Stimulated activated CD8-positive, alpha-beta memory T cell treated with anti-CD3 and anti-CD28 coated beads, Interleukin-12 subunit alpha, Interleukin-12 subunit beta, amount 100 ng/mL, for 24 hours (primary cell): ENCODE data around the gene FAM227A.
"Not testable (repeated sequence)": the region's sequence is repeated elsewhere in the genome, so short reads cannot be mapped to it uniquely, and the experiment has no call there.

Experiments used
- DNase-seq: peaks from one replicate; pipeline ENCODE4 v3.0.0-alpha.2; 2020; ENCODE audit errors: extremely low read depth

Gene FAM227A

DNA sequence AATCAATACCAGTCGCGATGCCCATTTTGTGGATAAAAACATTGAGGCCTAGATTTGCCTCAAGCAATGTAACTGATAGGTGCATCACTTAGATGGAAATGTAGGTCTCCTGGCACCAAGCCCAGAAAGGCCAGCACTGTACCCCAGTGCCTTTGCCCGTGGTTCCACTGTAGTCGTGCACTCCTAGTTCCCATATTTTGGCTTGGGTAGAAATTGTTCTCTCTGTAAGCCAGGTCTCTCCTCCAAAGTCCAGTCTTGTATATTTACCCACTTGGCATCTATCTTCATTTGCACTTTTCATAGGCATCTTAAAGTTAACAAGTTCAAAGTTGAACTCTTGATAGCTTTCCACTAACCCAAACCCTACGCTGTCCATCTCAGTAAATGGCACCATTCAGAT is 44.6 kb downstream of the FAM227A start:
- DNase-seq, result no peak

DNA sequence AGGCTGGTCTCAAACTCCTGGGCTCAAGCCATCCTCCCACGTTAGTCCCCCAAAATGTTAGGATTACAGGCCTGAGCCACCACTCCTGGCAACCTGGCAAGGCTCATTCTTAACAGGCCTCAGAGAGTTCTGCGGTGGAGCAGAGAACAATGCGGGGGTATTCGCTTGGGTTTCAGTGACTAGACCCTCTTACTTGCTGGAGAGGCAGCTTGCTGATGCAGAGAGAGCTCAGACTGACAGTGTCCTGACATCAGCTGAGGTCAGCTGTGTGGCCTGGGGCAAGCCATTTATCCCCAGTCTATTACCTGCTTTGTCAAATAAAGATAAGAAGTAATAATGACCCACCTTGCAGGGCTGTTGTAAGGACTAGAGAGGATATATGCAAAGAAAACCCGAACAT is 46.0 kb downstream of the FAM227A start:
- no peak for DNase-seq

DNA sequence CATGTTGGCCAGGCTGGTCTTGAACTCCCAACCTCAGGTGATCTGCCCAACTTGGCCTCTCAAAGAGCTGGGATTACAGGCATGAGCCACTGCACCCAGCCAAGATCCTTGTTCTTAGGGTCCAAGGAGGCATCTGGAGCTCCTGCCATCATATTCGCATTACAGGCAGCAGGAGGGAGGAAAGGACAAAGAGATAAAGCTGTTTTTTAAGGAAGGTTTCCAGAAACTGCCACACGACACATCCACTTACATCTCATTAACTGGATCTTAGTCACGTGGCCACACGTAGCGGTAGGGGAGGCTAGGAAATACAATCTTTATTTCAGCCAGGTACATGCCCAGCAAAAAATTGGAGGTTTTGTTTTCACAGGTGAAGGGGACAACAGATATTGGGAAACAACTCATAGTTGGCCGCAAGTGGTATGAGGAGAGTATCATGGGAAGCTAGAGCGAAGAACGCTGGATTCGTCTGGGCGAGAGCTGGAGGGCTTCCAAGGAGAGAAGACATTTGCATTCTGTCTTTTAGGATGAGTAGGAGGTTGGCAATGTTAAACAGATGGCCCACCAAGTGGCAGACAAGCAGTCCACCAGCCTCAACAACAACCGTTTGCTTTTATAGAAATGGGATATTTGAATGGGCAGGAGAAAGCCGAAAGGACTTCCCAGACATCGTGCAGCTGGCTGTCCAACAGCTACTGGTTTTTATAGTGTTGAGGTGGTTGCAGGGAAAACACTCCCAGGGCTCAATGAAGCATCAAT is 47.0 kb downstream of the FAM227A start:
- no peak for DNase-seq

DNA sequence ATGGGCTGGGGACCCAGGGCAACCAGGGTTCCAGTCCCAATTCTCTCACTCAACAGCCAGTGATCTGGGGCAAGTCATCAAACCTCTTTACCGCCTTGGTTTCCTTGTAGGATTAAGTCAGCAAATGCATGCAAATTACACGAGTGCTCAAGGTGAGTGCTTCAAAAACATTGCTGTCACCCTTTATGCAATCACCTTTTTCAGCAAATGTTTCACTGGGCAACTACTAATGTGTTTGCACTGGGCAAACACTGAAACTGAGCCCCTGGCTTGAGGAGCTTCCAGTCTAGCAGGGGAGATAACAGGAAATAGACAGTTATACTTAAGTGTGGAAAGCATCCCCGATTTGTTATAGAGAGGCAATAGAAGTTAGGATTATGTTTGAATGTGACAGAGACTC is 48.5 kb downstream of the FAM227A start:
- DNase-seq, result no peak

DNA sequence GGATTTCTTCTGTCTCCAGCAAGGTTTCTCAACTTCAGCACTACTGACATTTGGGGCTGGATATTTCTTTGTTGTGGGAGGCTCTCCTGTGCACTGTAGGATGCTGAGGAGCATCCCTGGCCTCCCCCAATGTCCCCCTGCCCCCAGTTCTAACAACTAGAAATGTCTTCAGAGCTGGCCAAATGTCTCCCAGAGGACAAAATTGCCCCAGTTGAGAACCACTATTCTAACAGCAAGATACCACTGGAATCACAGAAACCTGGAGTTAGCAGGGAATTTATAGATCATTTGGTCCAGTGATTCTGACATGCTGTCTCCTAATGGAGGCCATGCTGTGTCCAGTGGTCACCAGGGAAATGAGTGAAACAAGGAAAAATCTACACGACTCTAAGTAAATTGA is 54.0 kb downstream of the FAM227A start:
- DNase-seq, result no peak

DNA sequence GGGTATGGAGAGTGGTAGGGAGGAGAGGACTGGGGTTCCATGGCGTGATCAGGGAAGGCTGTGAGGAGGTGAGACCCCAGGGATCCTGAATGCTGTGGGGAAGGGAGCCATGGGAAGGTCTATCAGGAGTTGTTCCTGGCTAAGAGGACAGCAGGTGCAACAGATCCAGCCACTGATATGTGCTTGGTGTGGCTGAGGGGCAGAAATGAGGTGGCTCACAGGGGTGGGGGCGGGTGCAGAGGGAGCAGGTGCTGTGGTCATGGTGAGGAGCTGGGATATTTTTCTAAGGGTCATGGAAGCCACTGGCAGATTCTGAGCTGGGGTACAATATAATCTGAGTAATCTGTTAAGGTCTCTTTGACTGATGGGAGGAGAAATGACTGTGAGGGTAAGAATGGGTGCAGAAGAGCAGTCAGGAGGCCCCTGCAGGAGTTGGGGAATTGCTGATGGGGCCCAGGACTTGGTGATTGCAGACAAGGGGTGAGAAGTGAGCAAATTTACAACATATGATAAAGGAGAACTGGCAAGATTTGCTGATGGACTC is 54.9 kb downstream of the FAM227A start:
- DNase-seq, result no peak

DNA sequence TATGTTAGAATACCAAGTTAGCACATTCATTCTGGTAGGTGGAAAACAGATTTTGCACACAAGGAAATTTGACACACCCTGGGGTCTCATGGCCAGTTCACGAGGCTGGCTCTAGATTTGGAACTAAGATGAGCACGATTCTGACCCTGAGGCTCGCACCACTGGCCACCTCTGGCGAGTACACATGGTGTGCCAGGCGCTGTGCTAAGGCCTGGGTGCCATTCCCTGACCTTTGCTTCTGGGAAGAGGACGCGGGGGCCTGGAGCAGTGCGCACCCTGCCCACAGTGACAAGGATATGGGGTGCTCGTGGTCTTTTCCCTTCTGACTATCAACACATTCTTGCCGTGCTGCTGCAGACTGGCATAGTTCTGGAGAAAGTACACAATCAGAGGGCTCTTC is 56.7 kb downstream of the FAM227A start:
- no peak for DNase-seq

DNA sequence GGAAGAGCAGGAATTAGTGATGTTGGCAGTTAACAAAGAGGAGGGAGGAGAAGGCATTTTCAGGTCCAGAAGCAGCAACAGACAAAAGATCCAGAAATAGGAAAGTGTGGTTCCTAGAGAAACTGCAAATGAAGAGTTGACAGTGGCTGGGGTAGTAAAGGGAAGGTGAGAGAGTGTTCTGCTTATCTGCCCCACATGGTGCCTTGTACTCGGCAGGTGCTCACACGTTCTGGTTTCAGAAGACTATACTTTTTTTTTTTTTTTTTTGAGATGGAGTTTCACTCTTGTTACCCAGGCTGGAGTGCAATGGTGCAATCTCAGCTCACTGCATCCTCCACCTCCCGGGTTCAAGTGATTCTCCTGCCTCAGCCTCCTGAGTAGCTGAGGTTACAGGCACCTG is 73.3 kb downstream of the FAM227A start:
- DNase-seq, result not testable (repeated sequence)

DNA sequence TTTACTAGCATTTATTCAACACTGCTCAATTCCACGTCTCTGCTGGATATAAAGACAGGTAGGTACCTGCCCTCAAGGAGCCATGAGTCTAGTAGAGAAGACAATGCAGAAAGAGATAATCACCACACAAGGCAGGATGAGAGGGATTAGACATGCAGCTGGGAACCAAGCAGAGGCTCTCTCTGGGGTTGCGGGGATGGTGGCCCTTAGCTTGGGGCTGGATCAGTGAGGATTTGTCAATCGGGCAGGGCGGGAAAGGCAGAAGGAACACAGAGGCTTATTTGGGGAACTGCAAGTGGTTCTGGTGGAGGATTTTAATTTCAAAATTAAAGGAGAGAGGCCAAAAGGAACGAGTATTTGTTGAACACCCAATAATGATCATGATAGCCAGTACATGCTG is 77.7 kb downstream of the FAM227A start:
- DNase-seq, result no peak

DNA sequence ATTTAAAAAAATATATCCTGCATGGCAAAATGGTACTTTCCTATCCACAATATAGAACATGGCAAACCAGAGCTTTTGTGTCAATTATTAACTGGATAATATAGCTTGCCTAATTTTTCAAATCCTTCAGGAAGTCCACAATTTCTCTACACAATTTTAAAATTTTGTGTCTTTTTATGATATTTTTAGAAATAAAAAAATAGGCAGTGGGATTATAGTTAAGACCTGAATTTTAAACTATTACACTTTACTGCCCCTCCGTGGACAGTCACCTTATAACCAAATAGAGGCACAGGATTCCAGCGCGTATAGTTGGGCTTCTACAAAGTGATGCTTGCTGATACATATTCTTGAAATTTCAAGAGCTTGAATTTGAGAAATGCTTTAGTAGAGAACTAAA is 84.1 kb downstream of the FAM227A start:
- DNase-seq, result no peak

DNA sequence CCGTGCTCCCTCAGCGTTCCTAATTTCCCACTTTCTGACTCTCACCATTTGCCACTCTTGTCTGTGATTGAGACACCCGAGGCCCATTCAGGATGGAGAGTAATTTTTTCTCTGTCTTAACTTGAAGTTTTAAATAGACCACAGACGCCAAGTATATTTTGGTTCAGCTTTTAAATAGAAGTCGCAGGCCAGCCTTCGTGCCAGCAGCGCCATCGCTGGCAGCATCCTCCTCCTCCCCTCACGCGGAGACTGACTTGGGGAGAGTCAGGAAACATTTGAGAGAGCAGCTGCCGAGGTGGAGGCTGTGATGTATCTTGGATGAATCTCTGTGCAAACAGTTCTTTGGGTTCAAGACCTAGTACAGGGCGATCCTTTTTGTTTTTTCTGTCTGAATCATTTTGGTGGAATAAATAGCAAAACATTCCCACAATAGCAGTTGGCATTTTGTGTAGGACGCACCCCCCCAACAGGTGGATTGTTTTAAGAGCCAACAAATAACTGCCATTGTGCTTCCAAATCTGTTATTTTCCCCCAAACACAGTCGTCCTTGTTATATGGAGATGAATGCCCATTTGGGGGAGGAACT is 85.3 kb downstream of the FAM227A start:
- DNase-seq, result no peak

DNA sequence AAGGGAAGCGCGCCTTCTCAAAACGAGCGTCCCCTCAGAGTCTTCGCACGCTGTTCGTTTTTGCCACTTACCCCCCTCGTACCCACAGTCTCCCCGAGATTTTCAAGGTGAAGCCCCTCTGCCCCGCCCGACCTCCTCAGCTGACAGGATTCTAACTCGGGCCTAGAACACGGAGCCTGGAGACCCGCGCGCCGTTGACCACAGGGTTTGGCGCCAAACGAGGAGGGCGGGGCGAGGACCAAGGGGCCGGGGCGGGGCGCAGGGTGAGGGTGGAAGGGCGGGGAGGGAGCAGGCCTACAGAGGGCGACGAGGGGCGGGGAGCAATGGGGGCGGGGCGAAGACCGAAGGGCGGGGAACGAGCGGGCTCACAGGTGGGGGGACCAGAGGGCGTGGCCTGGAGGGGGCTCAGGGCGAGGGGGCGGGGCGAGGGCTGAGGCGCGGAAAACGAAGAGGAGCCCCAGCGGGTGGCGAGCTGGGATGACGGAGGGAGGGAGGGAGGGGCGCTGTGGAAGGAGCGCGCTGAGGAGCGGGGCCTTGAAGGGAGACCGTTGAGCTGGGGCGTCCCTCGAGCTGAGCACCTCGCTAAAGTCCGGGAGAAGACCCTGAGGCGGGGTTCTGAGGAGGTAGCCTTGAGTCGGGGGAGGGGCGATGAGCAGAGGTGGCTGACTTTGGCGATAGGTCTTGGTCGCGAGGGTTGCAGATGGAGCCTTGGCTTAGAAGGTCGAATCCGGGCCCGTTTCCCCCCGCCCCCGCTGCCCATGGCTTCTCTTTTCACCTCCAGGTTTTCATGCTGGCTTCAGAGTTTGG is 86.0 kb downstream of the FAM227A start, which contains the start of gene DMC1:
DMC1 (minus strand) TSS at position 212 of the 807 bp plus-strand sequence. CDS start 1,927 bp downstream, outside the sequence.
- peak; percentile 96 for DNase-seq

DNA sequence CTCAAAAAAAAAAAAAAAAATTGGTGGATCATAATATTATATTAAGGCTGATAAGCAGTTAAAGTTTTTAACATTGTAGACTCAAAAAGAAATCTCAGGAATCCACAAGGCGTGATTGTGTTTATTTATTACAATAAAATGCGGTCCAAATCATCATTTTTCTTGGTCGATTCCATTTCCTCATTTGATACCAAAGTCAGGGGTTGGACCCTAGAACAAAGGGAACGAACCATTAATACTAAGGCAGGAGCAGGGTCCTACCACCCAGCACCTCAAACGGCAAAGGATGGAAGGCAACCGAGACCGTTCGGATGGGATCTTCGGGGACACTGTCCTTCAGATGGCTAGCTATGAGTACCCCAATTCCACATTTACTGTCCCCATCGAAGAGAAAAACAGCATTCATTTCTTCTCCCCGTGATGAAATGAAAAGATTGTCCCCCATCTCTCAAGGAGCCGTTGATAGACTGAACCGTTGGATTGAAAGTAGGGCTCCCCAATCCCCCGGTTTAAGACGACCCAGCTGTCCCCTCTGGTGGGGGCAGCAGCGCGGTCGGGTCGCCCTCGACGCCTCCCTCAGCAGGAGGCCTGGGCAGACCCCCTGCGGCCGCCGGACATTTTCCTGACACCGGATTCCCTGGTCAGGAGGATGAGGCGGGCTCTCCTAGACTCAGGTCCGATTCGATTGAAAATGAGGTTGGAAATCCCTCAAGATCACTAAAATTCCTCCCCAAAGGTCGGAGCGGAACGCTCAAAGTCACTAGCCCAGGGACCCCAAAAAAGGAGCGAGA is 86.8 kb downstream of the FAM227A start:
- DNase-seq, result no peak

DNA sequence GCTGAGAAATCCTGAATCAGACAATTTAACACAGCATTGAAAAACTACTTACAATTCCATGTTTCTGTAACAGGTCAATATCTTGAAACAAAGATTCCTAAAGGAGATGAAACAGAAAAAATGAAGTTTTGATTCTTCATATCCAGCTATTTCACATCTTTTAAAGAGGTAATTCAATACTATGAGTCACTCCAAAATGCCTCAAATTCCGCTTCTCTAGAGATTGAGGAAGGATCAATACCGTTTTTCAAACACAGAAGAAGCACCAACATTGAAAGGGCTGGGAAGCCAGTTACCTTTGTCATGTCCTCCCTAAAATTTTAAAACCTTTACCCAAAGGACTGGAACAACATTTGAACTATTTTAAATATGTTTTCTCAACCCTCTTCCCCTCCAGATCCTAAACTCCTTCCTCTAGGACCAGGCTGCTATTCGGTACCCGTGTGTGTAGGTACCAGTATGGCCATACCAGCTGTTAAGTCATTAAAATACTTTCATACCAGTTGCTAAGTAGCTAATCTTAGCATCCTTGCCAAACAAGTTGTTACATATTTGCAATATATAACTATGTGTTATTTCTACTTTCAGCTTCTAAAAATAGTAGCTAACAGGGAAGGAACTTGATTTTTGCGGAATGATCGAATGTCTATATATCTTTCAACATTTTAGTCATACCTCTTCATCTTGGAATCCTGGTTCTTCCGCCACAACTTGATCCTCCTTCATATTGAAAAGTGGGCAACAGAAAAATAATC is 88.5 kb downstream of the FAM227A start:
- DNase-seq, result no peak

DNA sequence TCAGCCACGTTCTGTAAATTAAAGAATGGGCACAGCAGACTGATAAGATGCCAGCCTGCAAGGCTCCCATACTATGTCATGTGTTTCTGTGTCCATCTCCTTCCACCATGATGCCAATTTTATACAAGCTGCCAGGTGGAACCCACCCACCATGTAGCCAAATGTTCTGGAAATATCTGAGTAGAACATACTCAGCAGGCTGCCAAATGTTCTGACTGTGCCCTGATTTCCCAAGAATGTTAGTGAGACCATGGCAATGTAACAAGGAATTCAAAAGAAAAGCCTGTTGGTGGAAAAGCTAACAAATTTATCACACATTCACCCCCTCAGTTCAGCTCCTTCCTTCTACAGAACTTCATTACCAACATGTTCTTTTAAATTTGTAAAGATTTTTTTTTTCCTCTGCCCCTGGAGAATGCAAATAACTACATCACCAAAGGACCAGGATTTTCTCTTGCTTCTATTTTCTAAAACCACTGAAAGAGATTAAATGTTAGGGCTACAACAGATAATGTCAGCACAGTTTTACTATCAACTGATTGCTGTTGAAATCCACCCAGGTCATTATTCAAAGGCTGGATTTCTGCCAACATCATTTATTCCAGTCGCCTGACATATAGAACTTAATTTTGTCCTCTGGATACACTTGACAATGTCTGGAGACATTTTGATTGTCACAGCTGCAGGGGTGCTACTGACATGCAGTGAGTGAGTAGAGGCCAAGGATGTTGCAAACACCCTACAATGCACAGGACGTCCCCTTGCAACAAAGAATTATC is 89.3 kb downstream of the FAM227A start:
- no peak for DNase-seq

DNA sequence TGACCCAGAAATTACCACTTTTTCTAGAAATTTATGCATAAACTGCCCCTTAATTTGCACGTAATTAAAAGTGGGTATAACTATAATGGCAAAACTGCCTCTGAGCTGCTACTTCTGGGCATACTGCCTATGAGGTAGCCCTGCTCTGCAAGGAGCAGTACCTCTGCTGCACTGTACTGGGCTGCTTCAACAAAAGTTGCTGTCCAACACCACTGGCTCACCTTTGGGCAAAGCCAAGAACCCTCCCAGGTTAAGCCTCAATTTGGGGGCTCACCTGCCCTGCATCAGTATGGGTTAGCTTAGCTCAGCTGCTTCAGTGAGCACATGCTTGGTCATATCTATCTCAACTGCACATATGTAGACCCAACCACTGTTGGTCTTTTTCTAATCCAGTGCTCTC is 90.8 kb downstream of the FAM227A start:
- DNase-seq, result no peak

DNA sequence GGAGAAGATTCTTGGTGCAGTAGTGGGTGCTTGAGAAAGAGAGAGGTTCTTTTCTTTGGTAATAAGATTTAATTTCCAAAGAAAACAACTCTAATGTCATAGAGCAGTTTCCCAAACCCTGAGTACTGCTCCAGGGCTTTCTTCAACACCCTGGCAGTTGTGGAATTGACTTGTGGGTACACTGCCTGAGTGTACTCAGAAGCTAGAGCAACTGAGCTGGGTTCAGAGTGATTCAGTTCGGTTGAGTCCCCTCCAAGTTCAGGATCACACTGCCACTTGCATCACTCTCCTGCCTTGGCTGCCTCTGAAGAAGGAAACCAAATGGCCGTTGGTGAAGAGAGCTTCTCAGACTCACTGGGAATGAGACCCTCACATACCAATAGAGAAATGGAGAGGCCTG is 91.5 kb downstream of the FAM227A start:
- DNase-seq, result no peak

DNA sequence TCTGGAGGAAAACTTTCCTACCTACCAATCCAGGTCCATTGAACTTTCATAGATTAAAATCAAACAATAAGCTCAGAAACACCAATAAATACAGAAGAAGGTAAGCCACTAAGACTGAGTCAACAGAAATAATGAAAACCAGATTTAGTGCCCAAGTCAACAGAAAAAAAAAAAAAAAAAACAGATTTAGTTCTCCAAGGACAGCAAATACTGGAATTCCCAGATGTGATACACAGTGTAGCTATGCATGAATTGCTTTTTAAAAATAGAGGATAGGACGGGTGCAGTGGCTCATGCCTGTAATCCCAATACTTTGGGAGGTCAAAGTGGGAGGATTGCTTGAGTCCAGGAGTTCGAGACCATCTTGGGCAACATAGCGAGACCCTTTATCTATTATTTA is 101.9 kb downstream of the FAM227A start:
- DNase-seq, result no peak

DNA sequence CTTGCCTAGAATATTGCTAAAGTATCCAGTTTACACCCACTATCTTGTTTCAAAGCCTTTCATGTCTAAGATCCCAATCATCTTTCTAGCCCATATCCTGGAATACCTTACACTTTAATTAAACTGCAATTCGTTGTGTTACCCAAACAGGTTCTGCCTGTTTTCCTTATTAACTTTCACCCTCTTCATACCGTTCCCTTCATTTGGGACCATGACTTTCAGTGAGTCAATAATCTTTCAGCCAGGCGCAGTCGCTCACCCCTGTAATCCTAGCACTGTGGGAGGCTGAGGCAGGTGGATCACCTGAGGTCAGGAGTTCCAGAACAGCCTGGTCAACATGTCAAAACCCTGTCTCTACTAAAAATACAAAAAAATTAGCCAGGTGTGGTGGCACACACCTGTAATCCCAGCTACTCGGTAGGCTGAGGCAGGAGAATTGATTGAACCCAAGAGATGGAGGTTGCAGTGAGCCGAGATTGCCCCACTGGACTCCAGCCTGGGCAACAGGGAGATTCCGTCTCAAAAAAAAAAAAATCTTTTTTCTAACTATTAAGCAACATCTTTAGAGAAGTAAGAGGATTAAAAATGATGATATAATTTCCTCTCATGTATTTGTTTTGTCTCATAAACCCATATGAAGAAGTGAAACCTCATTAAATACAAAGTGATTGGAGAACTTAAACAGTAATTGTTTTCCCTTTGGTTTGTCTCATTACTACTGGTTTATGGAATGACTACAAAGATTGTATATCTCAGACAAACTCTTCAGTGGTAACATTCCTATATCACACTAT is 106.9 kb downstream of the FAM227A start:
- no peak for DNase-seq
